Muscle of leg (tissue), 11 donors: ENCODE results near the gene CXCR5. TPM values are rescaled to one million over a fixed set of nuclear protein-coding genes. Genes with fewer than 3 reads are reported as not detected.
A peak's percentile ranks its signal among the peaks of the same experiment; 100 is the strongest.

ENCODE experiments used
- DNase-seq: peaks from one replicate; pipeline ENCODE4 v3.0.0; 2013
- H3K27ac ChIP-seq: one replicate; pipeline ENCODE4 v1.5.1; 2013; ENCODE audit warnings: mild to moderate bottlenecking, low read length, control low read depth
- H3K27me3 ChIP-seq: one replicate; pipeline ENCODE4 v1.6.1; 2013; ENCODE audit warnings: low read length; ENCODE audit not compliant: control insufficient read depth, insufficient read depth
- H3K36me3 ChIP-seq: one replicate; pipeline ENCODE4 v1.6.1; 2013; ENCODE audit warnings: low read length; ENCODE audit not compliant: control insufficient read depth, insufficient read depth
- H3K4me1 ChIP-seq: one replicate; pipeline ENCODE4 v1.6.1; 2013; ENCODE audit warnings: low read length; ENCODE audit not compliant: control insufficient read depth, insufficient read depth
- H3K4me3 ChIP-seq: one replicate; pipeline ENCODE4 v1.5.1; 2013; ENCODE audit warnings: low read length, control low read depth
- H3K9me3 ChIP-seq: replicated peaks from 2 replicates; pipeline ENCODE4 v1.6.1; 2013; ENCODE audit warnings: low read depth, low read length; ENCODE audit not compliant: control insufficient read depth
- WGBS: methylation state at CpG from one replicate; pipeline ENCODE4 v1.1.5; 2013; ENCODE audit warnings: missing lambda C conversion rate; ENCODE audit not compliant: insufficient coverage; 5-methylcytosine and 5-hydroxymethylcytosine counted together
- polyA plus RNA-seq, 8 donors: library from polyadenylated mRNA; unstranded; fragments of 120-200 nt; gene quantifications; one replicate each; pipeline versions ENCODE4 v1.2.1 to v1.2.3, GENCODE V29; 2013; ENCODE audit warnings: inconsistent platforms in 1 of 8, low replicate concordance in 1 of 8; ENCODE audit not compliant: insufficient read length in 8 of 8, insufficient read depth in 1 of 8
- total RNA-seq: library from RNA; stranded (reverse); fragments of 120-200 nt; gene quantifications from one replicate; pipeline ENCODE4 v1.2.4, GENCODE V29; 2013

CXCR5 gene
- total and polyA plus RNA-seq, 9 donors = under 0.01 to 0.14 (median 0.07) TPM; not detected in 6

GRCh38 chr11:118902336-118903203, 18.9 kb downstream of the CXCR5 start:
- no peak for DNase-seq
- Histone ChIP-seq H3K9me3 (no peaks in the 10 kb centered on the region), H3K4me3 (no peak overlapping the region), H3K27ac (no peak overlapping the region), H3K27me3 (no peaks in the 10 kb centered on the region), H3K36me3 (peaks cover 85% of the 10 kb centered on the region), H3K4me1 (peaks cover 36% of the 10 kb centered on the region)
- 83% methylated on average over 20 of the region's 37 CpGs for WGBS

DNA sequence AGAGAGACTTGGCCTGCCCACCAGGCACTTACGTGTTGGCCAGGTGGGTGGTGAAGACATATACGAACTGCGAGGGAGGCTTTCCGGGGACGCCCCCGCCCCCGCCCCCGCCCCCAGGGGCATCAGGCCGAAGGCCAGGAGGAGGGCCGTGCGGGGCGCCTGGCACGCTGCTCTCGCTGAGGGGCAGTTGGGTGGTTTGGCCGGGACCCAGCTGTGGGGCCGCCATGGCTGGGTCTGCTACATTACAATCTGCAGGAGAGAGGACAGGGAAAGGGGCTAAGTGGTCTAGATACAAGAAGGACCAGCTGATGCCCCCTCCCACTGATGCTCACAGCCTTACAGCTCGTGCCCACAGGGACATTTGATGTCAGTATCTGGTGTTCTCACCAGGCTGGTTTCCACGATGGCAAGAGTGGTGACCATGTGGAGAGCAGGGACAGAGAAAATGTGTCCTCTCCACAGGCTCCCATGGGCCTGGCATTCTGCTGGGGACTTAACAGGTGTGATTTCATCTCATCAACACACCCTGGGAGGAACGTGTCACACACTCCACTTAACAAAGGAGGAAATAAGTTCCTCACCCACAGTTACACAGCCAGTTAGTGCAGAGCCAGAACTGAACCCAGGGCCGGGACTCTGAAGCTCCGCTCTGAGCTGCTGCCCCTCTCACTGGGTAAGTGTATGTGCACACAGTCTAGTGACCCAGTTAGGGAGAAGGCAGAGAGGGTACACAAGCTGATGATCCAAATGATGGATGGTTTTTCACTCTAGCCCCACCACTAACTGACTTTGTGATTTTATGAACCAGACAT, 19.7 kb downstream of the CXCR5 start:
- Histone ChIP-seq H3K36me3 (peaks cover 92% of the 10 kb centered on the region), H3K27me3 (no peaks in the 10 kb centered on the region), H3K9me3 (no peaks in the 10 kb centered on the region), H3K27ac (no peak overlapping the region), H3K4me1 (peaks cover 39% of the 10 kb centered on the region), H3K4me3 (no peak overlapping the region)
- DNase-seq = no peak
- 72% methylated on average over 16 of the region's 21 CpGs for WGBS

- Histone ChIP-seq H3K4me3 (no peak overlapping the region), H3K4me1 (peaks cover 59% of the 10 kb centered on the region), H3K9me3 (no peaks in the 10 kb centered on the region), H3K27me3 (no peaks in the 10 kb centered on the region), H3K36me3 (peaks cover 57% of the 10 kb centered on the region), H3K27ac (peak overlapping the region; percentile 73)
- WGBS = 40% methylated on average over 13 of the region's 24 CpGs
- DNase-seq = peak; percentile 86
Observed at GRCh38 chr11:118907051-118908042, 23.7 kb downstream of the CXCR5 start.

DNA sequence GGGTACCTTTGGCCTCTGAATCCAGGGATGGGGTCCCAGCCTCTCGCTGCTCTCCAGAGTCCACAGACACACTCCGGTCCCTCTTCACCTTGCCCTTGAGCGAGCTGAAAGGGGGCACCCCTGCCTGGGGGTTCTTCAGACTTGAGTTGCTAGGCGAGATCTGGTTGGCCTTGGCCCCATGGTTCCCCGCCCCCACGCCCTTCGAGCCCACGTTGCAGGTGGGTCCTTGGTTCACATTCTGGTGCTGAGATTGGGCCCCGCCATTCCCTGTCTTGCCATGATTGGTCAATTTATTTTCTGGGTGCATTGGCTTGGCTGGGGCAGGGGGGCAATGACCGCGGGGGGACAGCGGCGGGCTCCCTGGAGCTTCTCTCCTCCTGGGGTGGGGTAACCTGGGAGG, 24.6 kb downstream of the CXCR5 start:
- WGBS = 66% methylated on average over 7 of the region's 13 CpGs
- peak overlapping the region; percentile 98 for H3K27ac ChIP-seq
- H3K27me3 ChIP-seq = no peaks in the 10 kb centered on the region
- peaks cover 68% of the 10 kb centered on the region for H3K4me1 ChIP-seq
- H3K4me3 ChIP-seq = no peak overlapping the region
- no peaks in the 10 kb centered on the region for H3K9me3 ChIP-seq
- DNase-seq = no peak
- peaks cover 54% of the 10 kb centered on the region for H3K36me3 ChIP-seq

DNA sequence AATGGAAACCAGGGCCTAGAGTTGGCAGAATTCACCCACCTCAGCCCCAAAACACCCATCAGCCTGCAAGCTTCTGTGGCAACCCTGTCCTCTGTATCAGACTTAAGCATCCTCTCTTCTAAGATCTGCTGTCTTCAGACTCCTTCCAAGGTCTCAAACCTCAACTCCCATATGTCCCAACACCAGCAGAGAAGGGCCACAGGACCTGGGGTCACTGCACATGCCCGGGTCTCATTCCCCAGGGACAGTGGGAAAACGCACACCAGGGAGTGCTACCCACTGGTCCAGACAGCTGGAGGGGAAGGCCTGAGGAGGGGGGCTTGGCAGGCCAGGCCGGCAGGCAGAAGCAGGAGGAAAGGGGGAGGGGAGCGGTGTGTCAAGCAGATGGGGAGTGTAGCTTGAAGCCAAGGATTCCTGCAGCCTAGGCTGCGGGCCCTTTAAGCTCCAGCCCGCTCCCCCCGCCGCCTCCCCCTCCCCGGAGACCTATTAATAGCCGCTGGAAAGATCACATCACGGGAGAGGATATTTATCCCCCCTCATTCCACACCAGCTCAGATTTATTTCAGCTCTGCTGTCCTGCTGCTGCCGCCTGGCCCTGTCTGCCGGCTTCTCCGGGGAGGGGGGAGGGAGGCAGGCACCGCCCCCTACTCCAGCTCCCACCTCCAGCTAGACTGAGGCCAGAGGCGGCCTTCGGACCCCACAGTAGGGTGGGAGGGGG, 25.4 kb downstream of the CXCR5 start:
- peak; percentile 99 for DNase-seq
- Histone ChIP-seq H3K27me3 (no peaks in the 10 kb centered on the region), H3K36me3 (peaks cover 49% of the 10 kb centered on the region), H3K4me1 (peaks cover 71% of the 10 kb centered on the region), H3K4me3 (peak overlapping the region; percentile 43), H3K27ac (peak overlapping the region; percentile 98), H3K9me3 (no peaks in the 10 kb centered on the region)
- 0% methylated on average over 3 of the region's 17 CpGs for WGBS

DNA sequence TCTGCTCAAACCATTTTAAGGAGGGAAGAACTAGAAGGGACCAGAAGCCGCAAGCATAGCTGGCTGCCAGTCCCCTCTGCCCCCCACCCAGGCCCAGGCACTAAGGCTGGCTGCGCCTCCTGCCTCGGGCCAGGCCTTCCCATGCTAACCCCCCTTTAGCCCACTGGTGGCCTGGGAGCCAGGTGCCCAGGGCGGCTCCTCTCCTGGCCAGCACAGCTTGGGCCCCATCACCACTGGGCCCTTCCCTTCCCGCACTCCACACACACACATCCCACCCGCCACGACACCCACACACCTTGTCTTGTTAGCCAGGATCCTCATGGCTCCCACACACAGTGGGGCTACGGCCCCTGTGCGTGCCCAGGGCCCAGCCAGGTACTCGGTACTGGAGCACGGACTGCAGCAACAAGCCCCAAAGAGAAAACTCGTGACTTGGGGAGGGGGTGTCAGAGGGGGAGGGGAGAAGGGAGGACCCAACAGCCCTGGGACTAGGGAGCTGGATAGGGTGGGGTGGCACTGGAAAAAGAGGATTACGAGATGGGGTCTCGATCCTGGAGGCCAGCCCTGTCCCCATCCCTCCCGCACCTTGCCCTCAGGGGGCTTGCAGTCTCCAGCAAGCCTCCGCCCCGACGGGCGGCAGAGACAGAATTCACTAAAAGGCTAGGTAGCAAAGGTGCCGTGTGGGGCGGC, 26.1 kb downstream of the CXCR5 start:
- Histone ChIP-seq H3K36me3 (peaks cover 46% of the 10 kb centered on the region), H3K4me3 (peak overlapping the region; percentile 43), H3K9me3 (no peaks in the 10 kb centered on the region), H3K27ac (peak overlapping the region; percentile 98), H3K27me3 (no peaks in the 10 kb centered on the region), H3K4me1 (peaks cover 78% of the 10 kb centered on the region)
- WGBS = 15% methylated on average over 10 of the region's 21 CpGs
- no peak for DNase-seq

DNA sequence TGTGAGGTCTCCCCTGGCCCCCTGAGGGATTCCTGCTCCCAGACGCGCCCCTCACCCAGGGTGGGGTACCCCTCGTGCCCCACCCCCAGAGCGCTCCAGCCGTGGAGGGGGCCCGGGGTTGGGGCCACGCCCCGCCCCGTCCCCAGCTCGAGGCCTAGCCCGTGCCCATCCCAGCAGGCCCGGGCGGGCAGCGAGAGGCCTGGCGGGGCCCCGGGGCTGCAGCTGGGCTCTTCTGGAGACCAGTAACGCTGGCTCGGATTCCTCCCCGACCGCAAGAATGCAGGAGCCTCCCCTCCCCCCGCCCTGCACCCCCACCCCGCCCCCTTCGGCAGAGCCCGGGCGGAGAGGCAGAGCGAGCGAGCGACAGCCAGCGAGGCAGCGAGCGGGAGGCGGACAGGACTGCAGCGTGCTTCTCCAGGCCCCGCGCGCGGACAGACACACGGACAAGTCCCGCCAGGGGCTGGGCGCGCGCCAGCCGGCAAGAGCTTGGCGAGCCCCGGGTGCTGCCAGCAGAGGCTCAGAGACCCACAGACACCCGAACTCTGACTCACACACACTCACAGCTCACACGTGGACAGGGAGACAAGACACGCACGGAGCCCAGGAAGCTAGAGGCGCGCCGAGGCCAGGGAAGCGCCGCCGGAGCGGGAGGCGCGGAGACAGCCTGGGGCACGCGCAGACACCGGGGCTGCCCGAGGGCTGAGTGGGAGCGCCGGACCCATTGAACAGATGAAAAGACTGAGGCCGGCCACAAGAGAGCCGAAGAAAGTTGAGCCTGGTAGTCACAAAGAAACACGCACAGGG, 26.8 kb downstream of the CXCR5 start:
- Histone ChIP-seq H3K36me3 (peaks cover 48% of the 10 kb centered on the region), H3K27me3 (no peaks in the 10 kb centered on the region), H3K9me3 (no peaks in the 10 kb centered on the region), H3K4me1 (peaks cover 86% of the 10 kb centered on the region), H3K27ac (peak overlapping the region; percentile 98), H3K4me3 (peak overlapping the region; percentile 43)
- WGBS = 3% methylated on average over 59 of the region's 67 CpGs
- peak; percentile 91 for DNase-seq

GRCh38 chr11:118911113-118911879, 27.6 kb downstream of the CXCR5 start:
- Histone ChIP-seq H3K27ac (peak overlapping the region; percentile 88), H3K36me3 (peaks cover 42% of the 10 kb centered on the region), H3K27me3 (no peaks in the 10 kb centered on the region), H3K4me1 (peaks cover 94% of the 10 kb centered on the region), H3K9me3 (no peaks in the 10 kb centered on the region), H3K4me3 (peak overlapping the region; percentile 34)
- 20% methylated on average over 1 of the region's 21 CpGs for WGBS
- no peak for DNase-seq
